ENCODE data around the gene POM121C.
"Not testable (repeated sequence)": the region's sequence is repeated elsewhere in the genome, so short reads cannot be mapped to it uniquely, and the experiment has no call there.

GRCh38 chr7:75400575-75400974 lies 85.5 kb downstream of the POM121C start:
- not testable (repeated sequence) for TF ChIP-seq CTCF (conservative IDR thresholded peaks at IDR 0.05); ZFX (IDR thresholded peaks at IDR 0.05)
